Stimulated activated CD8-positive, alpha-beta memory T cell treated with anti-CD3 and anti-CD28 coated beads, Interleukin-15, amount 100 ng/mL, for 4 hours (primary cell): Measurements from ENCODE around the gene APOBEC3H.

ENCODE experiments used
- DNase-seq, 2 donors: peaks; one replicate each; pipeline ENCODE4 v3.0.0-alpha.2; 2020; ENCODE audit warnings: low read depth in 2 of 2

The APOBEC3H gene

GRCh38 chr22:39135092-39135896, 38.2 kb downstream of the APOBEC3H start:
- no peak for DNase-seq

- DNase-seq: no peak
These were observed 39.3 kb downstream of the APOBEC3H start for GRCh38 chr22:39136317-39136716.

DNA sequence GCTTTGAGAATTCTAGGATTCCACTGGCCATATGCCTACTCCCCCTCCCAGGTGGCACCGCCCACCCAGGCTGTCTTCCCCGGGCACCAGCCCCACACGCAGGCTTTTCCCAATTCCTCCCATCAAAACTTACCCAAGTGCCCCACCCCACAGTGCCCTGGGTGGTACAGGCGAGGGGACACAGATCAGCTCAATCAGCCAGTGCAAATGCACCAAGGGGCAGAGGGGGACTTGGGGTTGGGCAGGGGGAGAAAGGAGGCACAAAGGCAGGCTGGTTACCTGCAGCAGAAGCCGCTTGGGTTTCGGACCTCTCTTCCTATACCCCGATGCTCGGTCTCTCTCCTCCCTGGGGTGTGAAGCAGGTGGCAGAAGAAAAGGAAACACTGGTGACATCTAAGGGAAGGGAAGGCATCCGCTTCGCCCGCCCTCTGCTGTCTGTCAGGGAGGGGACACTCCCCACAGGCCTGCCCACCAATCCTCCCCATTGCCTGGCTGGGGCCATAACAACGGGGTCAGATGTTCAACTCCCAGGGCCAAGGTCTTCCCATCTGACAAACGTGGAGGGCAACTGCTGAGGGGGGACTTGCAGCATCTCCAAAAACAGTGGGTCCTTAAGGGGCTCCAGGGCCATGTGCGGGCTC, 41.4 kb downstream of the APOBEC3H start:
- DNase-seq: no peak

GRCh38 chr22:39139933-39140332, 42.9 kb downstream of the APOBEC3H start:
- DNase-seq: no peak

DNA sequence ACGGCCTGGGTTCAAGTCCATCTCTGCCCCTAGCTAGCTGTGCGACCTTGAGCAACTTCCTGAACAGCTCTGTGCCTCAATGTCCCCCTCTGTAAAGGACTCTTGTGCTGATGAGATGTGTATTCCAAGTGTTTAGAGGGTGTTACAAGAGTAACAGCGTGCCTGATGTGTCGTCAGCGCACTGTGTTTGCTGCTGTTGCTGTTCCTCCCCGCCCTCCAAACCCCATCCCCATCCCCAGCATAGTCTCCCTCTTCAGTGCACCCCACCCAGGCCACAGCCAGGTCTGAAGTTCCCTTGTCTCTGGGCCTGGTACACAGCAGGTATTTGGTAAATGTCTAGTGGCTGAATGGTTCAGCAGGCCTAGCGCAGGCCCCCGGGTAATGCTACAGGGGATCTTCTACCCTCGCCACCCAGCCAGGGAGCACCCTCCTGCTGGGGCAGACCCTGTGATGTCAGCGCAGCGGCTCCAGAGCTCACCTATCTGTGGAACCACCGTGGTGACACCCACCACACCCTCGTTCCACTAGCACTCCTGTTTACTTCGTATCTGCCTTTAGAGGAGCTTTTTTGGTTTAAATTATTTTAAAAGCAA, 45.1 kb downstream of the APOBEC3H start:
- DNase-seq: no peak

- peak; percentile 38 to 41 for DNase-seq
These were observed 47.2 kb downstream of the APOBEC3H start for GRCh38 chr22:39144101-39144767.

- no peak for DNase-seq
These were observed 49.4 kb downstream of the APOBEC3H start for GRCh38 chr22:39146256-39147101.

DNA sequence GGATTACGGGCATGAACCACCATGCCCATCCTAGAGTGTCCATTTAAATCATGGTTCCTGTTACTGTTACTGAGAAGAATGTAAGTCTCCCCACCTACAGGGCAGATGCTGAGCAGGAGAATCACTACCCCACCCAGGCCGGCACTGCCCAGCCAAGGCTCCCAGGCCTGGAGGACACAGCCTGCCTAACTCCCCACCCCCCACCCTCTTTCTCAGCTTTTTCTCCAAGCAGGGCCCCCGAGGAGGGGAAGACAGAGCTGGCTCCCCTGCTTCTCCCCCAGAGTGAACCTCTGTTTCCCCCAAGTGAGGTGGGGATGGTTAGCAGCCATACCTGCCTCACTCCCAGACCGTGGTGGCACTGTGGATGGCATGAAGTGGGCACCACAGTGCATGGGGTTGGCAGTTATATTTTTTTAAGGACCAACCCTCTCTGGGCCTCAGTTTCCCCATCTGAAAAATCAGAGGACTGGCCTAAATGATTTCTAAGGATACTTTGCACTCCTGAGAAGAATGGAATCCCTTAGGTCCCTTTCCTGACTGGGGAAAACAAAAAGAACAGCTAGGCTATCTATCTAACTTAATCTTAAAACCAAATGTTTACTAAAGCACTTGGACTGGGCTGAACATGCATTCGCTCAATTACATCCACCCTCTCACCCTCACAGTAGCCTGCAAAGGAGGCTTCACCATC, 50.4 kb downstream of the APOBEC3H start:
- DNase-seq: no peak

DNA sequence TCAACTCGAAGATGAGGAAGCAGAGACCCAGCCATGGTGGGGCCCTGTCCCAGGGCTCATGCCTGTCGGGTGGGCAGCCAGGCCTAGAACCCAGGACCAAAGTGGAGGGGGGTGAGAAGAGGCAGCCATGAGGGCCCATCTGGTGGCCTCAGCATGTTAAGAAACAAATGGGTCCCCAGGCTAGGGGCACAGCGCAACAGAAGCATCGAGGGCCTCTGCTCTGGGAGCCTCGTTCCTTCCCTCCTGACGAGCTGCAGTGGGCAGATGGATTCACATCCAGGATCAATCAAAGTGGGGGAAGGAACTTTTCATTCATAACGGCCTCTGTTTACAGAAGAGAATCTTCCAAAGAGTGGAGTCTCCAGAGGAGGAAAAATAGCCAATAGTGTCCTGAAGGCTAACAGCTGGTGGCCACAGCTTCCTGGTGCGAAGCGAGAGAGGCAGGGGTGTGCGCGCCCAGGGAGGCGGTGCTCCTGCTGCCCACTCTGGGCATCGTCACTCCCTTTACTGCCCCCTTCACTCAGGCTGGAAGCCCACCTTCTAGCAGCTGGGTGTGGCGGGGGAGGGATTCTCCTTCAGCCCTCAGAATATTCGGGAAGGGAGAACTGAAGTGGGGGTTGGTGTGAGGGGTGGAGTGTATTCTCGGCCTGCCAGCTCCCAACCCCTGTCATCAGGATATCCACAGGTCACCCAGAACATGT, 51.1 kb downstream of the APOBEC3H start:
- DNase-seq: no peak

GRCh38 chr22:39148727-39149535, 51.9 kb downstream of the APOBEC3H start:
- DNase-seq: peak; percentile 43 to 50

GRCh38 chr22:39149915-39150847, 53.1 kb downstream of the APOBEC3H start:
- no peak for DNase-seq

DNA sequence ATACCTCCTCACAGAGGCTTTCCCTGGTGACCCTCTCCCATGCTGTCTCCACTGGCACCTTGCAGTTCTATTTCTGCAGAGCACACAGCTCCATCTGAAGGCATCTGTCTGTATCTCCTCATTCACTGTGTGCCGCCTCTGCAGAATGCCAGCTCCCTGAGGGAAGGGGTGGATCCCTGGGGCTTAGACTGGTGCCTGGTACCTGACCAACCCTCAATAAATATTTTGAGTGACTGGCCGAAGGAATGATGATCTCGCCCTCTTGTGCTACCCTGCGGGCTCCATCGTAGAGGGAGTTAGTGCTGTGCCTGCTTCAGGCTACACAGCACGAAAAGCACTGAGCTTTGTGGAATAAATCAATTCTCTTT, 53.8 kb downstream of the APOBEC3H start:
- no peak for DNase-seq

DNA sequence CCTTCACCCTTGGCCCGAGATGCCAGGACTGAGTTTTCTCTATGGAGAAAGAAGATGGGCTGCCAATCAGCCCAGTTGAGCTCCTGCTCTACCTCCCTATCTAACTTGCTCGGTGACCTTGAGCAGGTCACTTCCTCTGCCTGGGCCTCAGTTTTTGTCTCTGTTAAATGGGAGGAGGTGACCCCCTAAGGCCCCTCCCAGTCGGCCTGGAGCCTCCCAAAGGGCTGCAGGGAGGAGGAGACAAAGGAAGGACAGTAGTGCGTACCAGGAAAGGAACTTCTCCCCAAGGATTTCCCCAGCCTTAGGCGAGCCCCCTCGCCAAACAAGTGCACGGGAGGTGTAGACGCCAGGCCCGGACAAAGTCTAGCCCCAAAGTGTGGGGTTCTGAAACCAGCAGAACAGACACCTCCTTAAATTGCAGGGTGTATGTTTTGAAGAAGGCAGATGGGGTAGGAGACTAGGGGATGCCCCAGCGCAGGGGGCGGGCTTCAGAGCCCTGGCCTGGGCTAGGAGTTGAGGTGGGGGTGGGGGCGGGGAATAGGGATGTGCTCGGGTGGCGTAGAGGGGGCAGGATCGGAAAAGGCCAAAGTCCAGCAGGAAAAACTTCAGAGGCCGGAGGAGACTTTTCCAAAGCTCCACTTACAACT, 54.4 kb downstream of the APOBEC3H start:
- DNase-seq: no peak

DNA sequence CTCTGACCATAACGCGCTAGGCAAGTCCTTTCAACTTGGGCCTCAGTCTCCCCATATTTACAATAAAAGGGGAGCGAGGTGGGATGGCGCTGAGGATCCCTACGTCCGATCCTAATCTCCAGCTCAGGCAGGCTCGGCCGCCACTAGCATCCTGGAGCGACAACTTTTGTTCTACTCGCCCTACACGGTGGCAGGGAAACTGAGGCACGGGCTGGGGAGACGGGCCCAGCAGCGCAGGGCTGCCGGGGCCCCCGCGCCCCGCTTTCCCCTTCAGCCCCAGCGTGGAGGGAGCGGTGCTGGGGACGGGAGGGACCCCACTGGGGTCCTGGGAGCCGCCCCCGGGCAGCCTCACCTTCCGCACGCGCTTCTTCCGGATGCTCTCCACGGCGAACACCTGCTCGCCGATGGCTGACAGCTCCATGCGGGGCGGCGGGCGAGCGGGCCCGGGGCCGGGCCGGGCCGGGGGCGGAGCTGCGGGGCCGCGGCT, 55.0 kb downstream of the APOBEC3H start:
- no peak for DNase-seq

- peak; percentile 75 to 95 for DNase-seq
These were observed 55.6 kb downstream of the APOBEC3H start, which contains the start of gene CBX7 for GRCh38 chr22:39152511-39153219. CBX7 (minus strand) TSS chr22:39152680; CDS start chr22:39152444, 236 bp downstream.

DNA sequence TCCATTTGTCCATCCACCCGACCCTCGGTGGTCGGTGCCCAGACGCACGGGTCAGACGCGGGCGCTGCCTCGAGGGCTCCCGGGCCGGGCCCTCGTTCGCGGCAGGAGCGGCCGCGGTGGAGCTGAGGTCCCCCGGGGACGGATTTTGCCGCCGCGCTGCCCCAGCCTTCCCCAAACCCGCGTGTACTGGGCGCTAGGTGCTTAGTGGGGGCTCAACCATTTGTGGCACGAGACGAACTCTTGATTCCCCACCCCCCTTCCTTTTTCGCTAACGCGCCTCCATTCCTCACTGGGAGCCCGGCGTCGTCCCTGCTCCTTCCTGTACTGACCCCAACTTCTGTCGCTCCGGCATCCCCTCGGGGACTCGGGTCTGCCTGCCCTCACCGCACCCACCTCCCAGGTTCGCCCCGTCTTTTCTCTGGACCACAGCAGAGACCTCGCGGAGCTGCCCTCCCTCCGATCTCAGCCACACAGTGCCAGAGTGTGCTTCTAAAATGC, 56.2 kb downstream of the APOBEC3H start:
- no peak for DNase-seq
